Suprapubic skin (tissue), 4 donors: ENCODE results near the gene TEK. TPM values are rescaled to one million over a fixed set of nuclear protein-coding genes. Genes with fewer than 3 reads are reported as not detected.

Experiments used
- DNase-seq, 2 donors: peaks; one replicate each; pipeline ENCODE4 v3.0.0-alpha.2; 2019; ENCODE audit warnings: low spot score in 2 of 2
- H3K27ac ChIP-seq: fragments of 200-600 bp; sonication (generic); one replicate; pipeline ENCODE4 v1.5.1; 2019
- H3K27me3 ChIP-seq: fragments of 200-600 bp; sonication (generic); one replicate; pipeline ENCODE4 v1.5.1; 2019
- H3K36me3 ChIP-seq: fragments of 200-600 bp; sonication (generic); one replicate; pipeline ENCODE4 v1.5.1; 2019
- H3K4me1 ChIP-seq: fragments of 200-600 bp; sonication (generic); one replicate; pipeline ENCODE4 v1.5.1; 2019
- H3K4me3 ChIP-seq: fragments of 200-600 bp; sonication (generic); one replicate; pipeline ENCODE4 v1.5.1; 2019; ENCODE audit warnings: mild to moderate bottlenecking
- H3K9me3 ChIP-seq: fragments of 200-600 bp; sonication (generic); one replicate; pipeline ENCODE4 v1.5.1; 2019
- CTCF ChIP-seq, 2 donors: fragments of 200-600 bp in 1 of 2; fragments of 450-650 bp in 1 of 2; sonication (generic) in 1 of 2; IDR thresholded peaks; one replicate each; pipeline ENCODE4 v1.5.1; 2016 to 2019; ENCODE audit warnings: antibody characterized with exemption in 2 of 2, mild to moderate bottlenecking in 1 of 2, moderate library complexity in 1 of 2
- EP300 ChIP-seq: sonication (generic); formaldehyde crosslinking; IDR thresholded peaks from one replicate; pipeline ENCODE4 v1.6.1; 2017; ENCODE audit warnings: antibody characterized with exemption
- POLR2A ChIP-seq, 2 donors: fragments of 450-650 bp; IDR thresholded peaks; one replicate each; pipeline ENCODE4 v1.6.1; 2017; ENCODE audit warnings: antibody characterized with exemption in 2 of 2, mild to moderate bottlenecking in 2 of 2, moderate library complexity in 2 of 2
- POLR2AphosphoS5 ChIP-seq, 3 donors: sonication (generic); formaldehyde crosslinking; IDR thresholded peaks; one replicate each; pipeline ENCODE4 v1.6.1; 2017; ENCODE audit warnings: antibody characterized with exemption in 3 of 3
- WGBS: methylation state at CpG from one replicate; pipeline ENCODE4 v1.1.5; 2018; 5-methylcytosine and 5-hydroxymethylcytosine counted together
- total RNA-seq, 4 donors: library from RNA; depleted of rRNA; stranded (reverse); fragments of >200 nt; gene quantifications; one replicate each; pipeline ENCODE4 v1.1.0, GENCODE V29; 2016

The TEK gene
- total RNA-seq, 4 donors from 2014 or later: 2.0 to 7.1 (median 5.2) TPM

GRCh38 chr9:27150746-27151406, 41.9 kb downstream of the TEK start:
- no peak for TF ChIP-seq POLR2A (IDR thresholded peaks at IDR 0.05)
- no peak for TF ChIP-seq CTCF (IDR thresholded peaks at IDR 0.05)
- TF ChIP-seq POLR2AphosphoS5 (IDR thresholded peaks at IDR 0.05): no peak
- TF ChIP-seq EP300: no peak
- no peak overlapping the region for H3K4me3 ChIP-seq
- WGBS: 70% methylated on average over 5 of the region's 5 CpGs
- H3K27me3 ChIP-seq: no peaks in the 10 kb centered on the region
- no peaks in the 10 kb centered on the region for H3K9me3 ChIP-seq
- H3K4me1 ChIP-seq: peaks cover 21% of the 10 kb centered on the region
- DNase-seq: no peak
- H3K36me3 ChIP-seq: no peaks in the 10 kb centered on the region
- no peak overlapping the region for H3K27ac ChIP-seq

- TF ChIP-seq POLR2A (IDR thresholded peaks at IDR 0.05): no peak
- no peak for TF ChIP-seq POLR2AphosphoS5 (IDR thresholded peaks at IDR 0.05)
- no peak for TF ChIP-seq CTCF (IDR thresholded peaks at IDR 0.05)
- TF ChIP-seq EP300: no peak
- 44% methylated on average over 8 of the region's 8 CpGs for WGBS
- no peak for DNase-seq
These were observed 42.8 kb downstream of the TEK start for GRCh38 chr9:27151693-27152404.

GRCh38 chr9:27152405-27152718, 43.3 kb downstream of the TEK start:
- Histone ChIP-seq H3K4me3 (no peak overlapping the region), H3K4me1 (peaks cover 21% of the 10 kb centered on the region), H3K9me3 (no peaks in the 10 kb centered on the region), H3K27ac (no peak overlapping the region), H3K27me3 (no peaks in the 10 kb centered on the region), H3K36me3 (no peaks in the 10 kb centered on the region)
- 77% methylated on average over 2 of the region's 2 CpGs for WGBS
- no peak for DNase-seq
- no peak for TF ChIP-seq CTCF (IDR thresholded peaks at IDR 0.05)
- no peak for TF ChIP-seq POLR2A (IDR thresholded peaks at IDR 0.05)
- no peak for TF ChIP-seq POLR2AphosphoS5 (IDR thresholded peaks at IDR 0.05)
- TF ChIP-seq EP300: no peak

More at GRCh38 chr9:27151693-27152404, 42.8 kb downstream of the TEK start:
- Histone ChIP-seq H3K4me1 (peaks cover 21% of the 10 kb centered on the region), H3K9me3 (no peaks in the 10 kb centered on the region), H3K4me3 (no peak overlapping the region), H3K36me3 (no peaks in the 10 kb centered on the region), H3K27me3 (no peaks in the 10 kb centered on the region), H3K27ac (no peak overlapping the region)

- H3K27ac ChIP-seq: no peak overlapping the region
- DNase-seq: no peak
- H3K27me3 ChIP-seq: no peaks in the 10 kb centered on the region
- peaks cover 21% of the 10 kb centered on the region for H3K4me1 ChIP-seq
- WGBS: 60% methylated on average over 5 of the region's 5 CpGs
- H3K9me3 ChIP-seq: no peaks in the 10 kb centered on the region
- TF ChIP-seq EP300: no peak
- no peak for TF ChIP-seq POLR2AphosphoS5 (IDR thresholded peaks at IDR 0.05)
- no peak for TF ChIP-seq POLR2A (IDR thresholded peaks at IDR 0.05)
- no peak for TF ChIP-seq CTCF (IDR thresholded peaks at IDR 0.05)
- no peaks in the 10 kb centered on the region for H3K36me3 ChIP-seq
- no peak overlapping the region for H3K4me3 ChIP-seq
These were observed 45.9 kb downstream of the TEK start for GRCh38 chr9:27154908-27155307.

GRCh38 chr9:27157097-27157496, 48.1 kb downstream of the TEK start:
- peaks cover under 1% of the 10 kb centered on the region for H3K4me1 ChIP-seq
- H3K27ac ChIP-seq: no peak overlapping the region
- no peak for TF ChIP-seq POLR2A (IDR thresholded peaks at IDR 0.05)
- TF ChIP-seq EP300: no peak
- no peak for TF ChIP-seq POLR2AphosphoS5 (IDR thresholded peaks at IDR 0.05)
- no peak for TF ChIP-seq CTCF (IDR thresholded peaks at IDR 0.05)
- H3K27me3 ChIP-seq: no peaks in the 10 kb centered on the region
- no peaks in the 10 kb centered on the region for H3K9me3 ChIP-seq
- DNase-seq: no peak
- H3K36me3 ChIP-seq: no peaks in the 10 kb centered on the region
- no peak overlapping the region for H3K4me3 ChIP-seq
